Measurements from ENCODE around the gene ZBTB20.

ZBTB20 gene

GRCh38 chr3:114893361-114893760 lies 253.7 kb downstream of the ZBTB20 start:
- peaks cover 11% of the 10 kb centered on the region for H3K36me3 Mint-ChIP-seq
- peaks cover 6% of the 10 kb centered on the region for H3K4me1 Mint-ChIP-seq
- no peaks in the 10 kb centered on the region for H3K27me3 Mint-ChIP-seq
- H3K27ac Mint-ChIP-seq = no peak overlapping the region
- H3K9me3 Mint-ChIP-seq = no peaks in the 10 kb centered on the region
- H3K4me3 Mint-ChIP-seq = no peak overlapping the region

GRCh38 chr3:114892880-114893279 lies 254.2 kb downstream of the ZBTB20 start:
- Mint-ChIP-seq H3K27ac (no peak overlapping the region), H3K4me3 (no peak overlapping the region), H3K27me3 (no peaks in the 10 kb centered on the region), H3K36me3 (peaks cover 11% of the 10 kb centered on the region), H3K9me3 (no peaks in the 10 kb centered on the region), H3K4me1 (peaks cover 6% of the 10 kb centered on the region)

DNA sequence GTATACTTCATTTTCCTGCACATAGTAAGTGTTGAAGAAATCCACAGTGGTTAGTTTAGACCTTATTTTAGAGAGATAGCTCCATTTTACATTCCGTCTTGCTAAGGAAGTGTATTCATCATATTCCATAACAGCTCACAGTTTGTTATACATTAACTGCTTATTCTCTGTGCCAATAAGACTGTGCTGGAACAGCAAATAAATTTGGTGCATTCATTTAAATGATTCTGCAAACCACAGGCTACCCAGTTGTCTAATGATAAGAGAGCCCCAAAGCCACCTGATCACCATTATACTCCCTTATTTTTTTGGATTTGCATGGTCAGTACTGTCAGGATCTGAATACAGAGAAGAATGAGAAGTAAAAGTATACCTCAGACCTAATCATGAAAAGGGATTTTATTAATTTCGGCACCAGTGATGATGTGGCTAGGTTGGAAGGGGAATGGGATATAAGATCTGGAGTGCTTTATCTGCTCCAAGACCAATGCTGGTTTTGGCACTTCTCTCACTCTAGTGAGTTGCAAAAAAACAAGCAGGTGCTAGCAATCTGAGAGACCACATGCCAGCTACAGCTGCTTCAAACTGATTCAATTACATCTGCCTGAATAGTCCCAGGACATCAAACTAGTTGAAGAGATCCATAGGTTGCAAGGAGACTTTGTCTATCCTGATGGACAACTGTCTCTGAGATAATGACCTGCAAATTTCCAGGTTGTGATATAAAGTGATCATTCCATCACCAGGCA lies 254.8 kb downstream of the ZBTB20 start:
- Mint-ChIP-seq H3K36me3 (peaks cover 12% of the 10 kb centered on the region), H3K4me3 (no peak overlapping the region), H3K4me1 (peaks cover 6% of the 10 kb centered on the region), H3K9me3 (no peaks in the 10 kb centered on the region), H3K27me3 (no peaks in the 10 kb centered on the region), H3K27ac (no peak overlapping the region)

DNA sequence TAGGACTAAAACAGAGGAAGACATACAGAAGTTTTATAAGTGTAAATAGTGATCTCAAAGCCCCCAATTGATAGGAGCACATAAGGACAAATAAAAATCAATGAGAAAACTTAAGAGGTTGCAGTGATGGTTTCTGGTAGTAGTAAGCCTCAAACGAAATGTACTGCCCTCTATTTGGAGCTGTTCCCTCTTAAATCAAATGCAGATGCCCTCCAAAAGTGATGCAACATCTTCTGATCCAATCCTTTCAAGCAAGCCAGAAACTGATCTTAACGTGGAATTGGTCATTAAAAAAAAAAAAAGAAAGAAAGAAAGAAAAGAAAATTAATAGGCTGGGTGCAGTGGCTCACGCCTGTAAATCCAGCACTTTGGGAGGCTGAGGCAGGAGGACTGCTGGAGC lies 259.3 kb downstream of the ZBTB20 start:
- Mint-ChIP-seq H3K36me3 (peaks cover 14% of the 10 kb centered on the region), H3K4me3 (no peak overlapping the region), H3K27me3 (no peaks in the 10 kb centered on the region), H3K9me3 (no peaks in the 10 kb centered on the region), H3K4me1 (peaks cover 10% of the 10 kb centered on the region), H3K27ac (no peak overlapping the region)

GRCh38 chr3:114886905-114887304 lies 260.2 kb downstream of the ZBTB20 start:
- Mint-ChIP-seq H3K27ac (no peak overlapping the region), H3K9me3 (no peaks in the 10 kb centered on the region), H3K36me3 (peaks cover 10% of the 10 kb centered on the region), H3K4me1 (peaks cover 4% of the 10 kb centered on the region), H3K4me3 (no peak overlapping the region), H3K27me3 (no peaks in the 10 kb centered on the region)

DNA sequence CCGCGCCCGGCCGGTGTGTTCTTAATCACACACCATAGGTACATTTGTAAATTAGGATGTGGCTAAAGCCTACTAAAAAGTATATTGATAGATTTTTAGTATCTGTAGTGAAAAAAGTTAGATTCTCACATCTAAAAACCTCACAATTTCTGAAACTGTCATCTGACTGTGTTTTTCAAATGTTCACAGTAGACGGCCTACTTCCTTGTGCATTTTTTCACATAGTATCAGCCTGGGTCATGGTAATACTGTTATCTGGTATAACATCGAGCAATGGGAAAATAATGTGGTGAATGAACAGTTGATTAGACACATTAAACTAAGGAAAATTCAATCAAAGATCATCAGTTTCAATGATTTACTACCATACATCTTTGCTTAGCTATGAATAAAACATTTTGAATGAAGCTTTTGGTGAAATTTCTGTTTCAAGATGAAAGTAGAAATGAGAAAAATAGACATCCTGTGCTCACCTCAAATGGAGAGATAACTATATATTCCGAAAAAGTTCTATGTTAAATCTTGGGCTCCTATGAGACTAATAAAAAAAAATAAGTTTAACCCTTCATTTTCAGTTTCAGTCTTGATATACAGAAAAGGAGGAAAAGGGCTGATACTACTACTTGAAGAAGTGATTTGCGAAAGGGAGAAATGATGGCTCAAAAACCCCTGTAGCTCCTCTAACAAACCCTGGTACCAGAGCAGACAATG lies 262.7 kb downstream of the ZBTB20 start:
- Mint-ChIP-seq H3K27ac (no peak overlapping the region), H3K4me1 (peaks cover 4% of the 10 kb centered on the region), H3K4me3 (no peak overlapping the region), H3K36me3 (peaks cover 18% of the 10 kb centered on the region), H3K27me3 (no peaks in the 10 kb centered on the region), H3K9me3 (no peaks in the 10 kb centered on the region)

- peaks cover 4% of the 10 kb centered on the region for H3K4me1 Mint-ChIP-seq
- H3K27ac Mint-ChIP-seq = no peak overlapping the region
- peaks cover 16% of the 10 kb centered on the region for H3K36me3 Mint-ChIP-seq
- no peaks in the 10 kb centered on the region for H3K27me3 Mint-ChIP-seq
- H3K4me3 Mint-ChIP-seq = no peak overlapping the region
- no peaks in the 10 kb centered on the region for H3K9me3 Mint-ChIP-seq
Measured at GRCh38 chr3:114880078-114880477, 267.0 kb downstream of the ZBTB20 start.

DNA sequence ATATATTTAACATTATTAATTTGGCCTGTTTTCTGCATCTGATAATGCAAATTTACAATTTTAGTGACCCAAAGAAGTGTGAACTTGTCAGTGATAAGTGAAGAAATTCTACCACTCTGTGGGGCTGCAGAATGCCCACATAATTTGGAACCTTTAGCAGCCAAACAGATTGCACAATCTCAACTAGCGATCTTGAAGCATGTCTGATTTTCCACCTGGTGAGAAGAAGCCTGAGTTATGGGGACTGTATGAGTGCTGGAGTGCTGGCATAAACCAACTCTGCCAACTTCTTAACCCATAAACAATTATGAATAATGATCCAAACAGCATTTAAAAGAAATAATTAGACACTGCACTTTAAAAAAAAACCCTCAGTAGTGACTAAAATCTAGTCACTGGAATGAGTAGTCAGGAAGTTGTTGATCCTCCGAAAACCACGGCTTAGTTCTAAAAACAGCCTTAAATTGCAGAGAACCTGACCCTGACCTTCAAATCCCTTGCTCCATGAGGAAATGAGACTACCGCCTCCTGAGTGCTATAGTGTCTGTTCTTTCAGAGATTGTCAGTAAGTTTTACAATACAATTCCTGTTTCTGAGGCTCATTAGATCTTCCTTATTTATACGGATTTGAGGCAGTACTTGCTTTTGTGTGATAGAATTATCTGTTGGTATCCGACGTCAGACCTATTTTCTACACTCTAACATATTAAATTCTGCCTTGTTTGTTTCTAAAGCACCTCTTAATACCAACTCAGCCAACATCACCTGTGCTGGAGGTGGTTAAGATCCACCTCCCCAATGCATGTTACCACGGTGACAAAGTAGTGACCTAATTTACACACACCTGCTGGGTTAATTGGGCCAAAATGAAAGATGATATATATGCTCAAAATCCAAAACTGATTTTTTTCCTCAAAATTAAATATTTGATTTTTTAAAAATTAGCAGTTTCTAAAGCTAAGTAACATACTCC lies 267.7 kb downstream of the ZBTB20 start:
- Mint-ChIP-seq H3K27me3 (no peaks in the 10 kb centered on the region), H3K36me3 (peaks cover 13% of the 10 kb centered on the region), H3K4me3 (no peak overlapping the region), H3K27ac (no peak overlapping the region), H3K4me1 (peaks cover 10% of the 10 kb centered on the region), H3K9me3 (no peaks in the 10 kb centered on the region)

DNA sequence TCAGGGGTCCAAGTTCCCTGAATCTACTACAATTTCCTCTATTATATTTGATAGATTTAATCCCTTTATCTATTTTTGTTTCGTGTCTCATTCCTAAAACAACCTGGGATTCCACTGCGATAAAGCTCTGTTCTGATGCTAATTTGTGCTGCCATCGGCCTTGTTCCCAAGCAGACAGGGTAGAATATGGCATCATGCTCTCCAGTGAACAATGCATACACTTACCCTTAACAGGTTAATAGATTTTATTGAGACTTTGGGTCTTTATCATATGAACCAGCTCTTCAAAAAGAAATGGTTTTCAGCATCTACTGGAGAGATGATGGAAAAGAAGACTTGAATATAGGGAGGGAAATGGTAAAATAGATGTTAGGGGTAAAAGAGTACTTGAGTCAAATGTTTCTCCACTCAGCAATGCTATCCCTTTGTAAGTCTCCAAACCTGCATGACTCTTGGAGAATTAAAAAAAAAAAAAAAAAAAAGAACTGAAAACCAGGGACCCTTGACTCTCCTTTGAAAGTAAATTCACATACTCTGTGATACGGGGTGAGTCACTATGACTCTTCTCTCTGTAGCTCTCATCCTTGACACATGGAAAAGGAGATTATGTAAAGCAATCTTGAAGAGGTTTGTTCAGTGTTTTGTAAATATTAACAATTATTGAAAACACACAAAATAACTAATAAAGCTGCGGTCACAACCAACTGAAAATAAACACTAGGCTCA lies 268.8 kb downstream of the ZBTB20 start:
- peaks cover 12% of the 10 kb centered on the region for H3K36me3 Mint-ChIP-seq
- no peaks in the 10 kb centered on the region for H3K9me3 Mint-ChIP-seq
- no peaks in the 10 kb centered on the region for H3K27me3 Mint-ChIP-seq
- no peak overlapping the region for H3K27ac Mint-ChIP-seq
- H3K4me3 Mint-ChIP-seq = no peak overlapping the region
- peaks cover 14% of the 10 kb centered on the region for H3K4me1 Mint-ChIP-seq

GRCh38 chr3:114877378-114878113 lies 269.5 kb downstream of the ZBTB20 start:
- peaks cover 14% of the 10 kb centered on the region for H3K36me3 Mint-ChIP-seq
- no peaks in the 10 kb centered on the region for H3K27me3 Mint-ChIP-seq
- H3K4me1 Mint-ChIP-seq = peaks cover 14% of the 10 kb centered on the region
- no peak overlapping the region for H3K27ac Mint-ChIP-seq
- H3K9me3 Mint-ChIP-seq = no peaks in the 10 kb centered on the region
- H3K4me3 Mint-ChIP-seq = no peak overlapping the region

DNA sequence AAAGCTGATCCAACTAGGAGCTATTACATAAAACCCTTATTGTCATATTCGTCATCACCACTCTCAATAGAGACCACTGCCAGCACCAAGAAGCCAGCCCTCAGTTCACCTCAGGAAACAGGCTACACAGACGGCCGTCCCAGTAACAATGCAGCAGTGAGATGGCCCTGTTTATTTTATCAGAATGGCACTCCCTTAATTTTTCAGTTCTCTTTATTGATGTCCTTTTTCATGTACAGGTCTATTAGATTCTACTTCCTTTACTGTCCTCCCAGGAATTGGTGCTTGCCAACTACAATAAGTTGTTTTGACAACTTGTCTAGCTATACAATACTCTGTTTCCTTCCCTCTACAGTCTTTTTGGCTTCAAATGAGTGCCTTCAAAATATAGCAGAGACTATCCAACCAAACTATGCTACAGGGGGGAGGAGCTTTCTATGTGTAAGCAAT lies 272.5 kb downstream of the ZBTB20 start:
- no peaks in the 10 kb centered on the region for H3K27me3 Mint-ChIP-seq
- no peak overlapping the region for H3K4me3 Mint-ChIP-seq
- H3K36me3 Mint-ChIP-seq = peaks cover 16% of the 10 kb centered on the region
- H3K9me3 Mint-ChIP-seq = no peaks in the 10 kb centered on the region
- H3K27ac Mint-ChIP-seq = no peak overlapping the region
- H3K4me1 Mint-ChIP-seq = peaks cover 27% of the 10 kb centered on the region

GRCh38 chr3:114873591-114873990 lies 273.5 kb downstream of the ZBTB20 start:
- peaks cover 11% of the 10 kb centered on the region for H3K36me3 Mint-ChIP-seq

GRCh38 chr3:114872588-114872987 lies 274.5 kb downstream of the ZBTB20 start:
- Mint-ChIP-seq H3K4me3 (no peak overlapping the region), H3K4me1 (peaks cover 30% of the 10 kb centered on the region), H3K27ac (no peak overlapping the region), H3K27me3 (no peaks in the 10 kb centered on the region), H3K36me3 (peaks cover 10% of the 10 kb centered on the region), H3K9me3 (no peaks in the 10 kb centered on the region)

More at GRCh38 chr3:114873591-114873990, 273.5 kb downstream of the ZBTB20 start:
- Mint-ChIP-seq H3K9me3 (no peaks in the 10 kb centered on the region), H3K27me3 (no peaks in the 10 kb centered on the region), H3K4me3 (no peak overlapping the region), H3K27ac (no peak overlapping the region), H3K4me1 (peaks cover 25% of the 10 kb centered on the region)

- no peaks in the 10 kb centered on the region for H3K27me3 Mint-ChIP-seq
- no peak overlapping the region for H3K27ac Mint-ChIP-seq
- H3K9me3 Mint-ChIP-seq = no peaks in the 10 kb centered on the region
- H3K4me1 Mint-ChIP-seq = peaks cover 34% of the 10 kb centered on the region
- peaks cover 10% of the 10 kb centered on the region for H3K36me3 Mint-ChIP-seq
- no peak overlapping the region for H3K4me3 Mint-ChIP-seq
Measured at GRCh38 chr3:114872050-114872449, 275.0 kb downstream of the ZBTB20 start.
